HG02571 (cell line): ENCODE results near the gene OVOL3.

Source experiments
- ATAC-seq: cut with Tn5 transposase; IDR thresholded peaks from one replicate; pipeline ENCODE4 v1.9.1; 2021; ENCODE audit warnings: mild to moderate bottlenecking, moderate library complexity; ENCODE audit not compliant: unreplicated experiment

OVOL3 gene

GRCh38 chr19:36160821-36161596 lies 50.1 kb downstream of the OVOL3 start:
- ATAC-seq = no peak
